K562 (cell line): Measurements from ENCODE around the gene ZBTB8B. TPM values are rescaled to one million over a fixed set of nuclear protein-coding genes. Genes with fewer than 3 reads are reported as not detected.

Experiments
- ATAC-seq: fragments of 200-7000 bp; cut with Tn5 transposase; 3 replicates; pipeline ENCODE4 v1.9.1; 2020; ENCODE audit warnings: moderate library complexity
- BruUV-seq: library from RNA; stranded (reverse); fragments of 400-500 nt; replicated peaks from 2 replicates; lab custom pipeline; 2021; lab: Mats Ljungman, UMichigan
- CTCF ChIA-PET: fragments of 300-600 bp; formaldehyde crosslinking; extraction: SDS; loops from one replicate; lab custom pipeline; 2021; ENCODE audit warnings: low intra/inter-chr PET ratio; lab: Yijun Ruan, JAX
- POLR2A ChIA-PET: fragments of 300-600, 350-650 bp; sonication (Branson Sonifier 250); formaldehyde crosslinking; extraction: SDS; loops from one replicate; lab custom pipeline; 2021; ENCODE audit warnings: antibody characterized with exemption, inconsistent platforms; lab: Yijun Ruan, JAX
- DNase-seq, 4 experiments: peaks; one replicate each; pipeline versions ENCODE4 v3.0.0 to v3.0.0-alpha.2; 2011 to 2018; ENCODE audit warnings: low spot score in 3 of 4, mixed read lengths in 3 of 4; ENCODE audit errors: extremely low read depth in 1 of 4
- FAIRE-seq: peaks from 2 replicates; lab custom pipeline; 2011; peaks lifted over from hg19 to GRCh38; lab: Jason Lieb, UNC
- H2AFZ ChIP-seq: 2 replicates; pipeline ENCODE4 v1.6.0; 2011; ENCODE audit warnings: low read depth, low read length, control low read depth, inconsistent platforms
- H3K27ac ChIP-seq: fragments of 200-600 bp; 3 replicates; pipeline ENCODE4 v1.8.0; 2011; ENCODE audit warnings: low read depth, mild to moderate bottlenecking, control low read depth, inconsistent platforms, low read length, moderate library complexity, mixed read lengths; ENCODE audit errors: extremely low read depth
- H3K27me3 ChIP-seq, 2 experiments: fragments of 300-600 bp in 1 of 2; 2 replicates in 1 of 2; 3 replicates in 1 of 2; pipeline versions ENCODE4 v1.6.0 to v1.8.0; 2011; ENCODE audit warnings: inconsistent platforms in 2 of 2, low read length in 2 of 2, mild to moderate bottlenecking in 1 of 2, mixed read lengths in 1 of 2, moderate library complexity in 1 of 2; ENCODE audit not compliant: control insufficient read depth in 2 of 2, insufficient read depth in 2 of 2
- H3K36me3 ChIP-seq: fragments of 300-600 bp; 3 replicates; pipeline ENCODE4 v1.8.0; 2011; ENCODE audit warnings: mild to moderate bottlenecking, low read length, inconsistent platforms; ENCODE audit not compliant: control insufficient read depth, insufficient read depth
- H3K4me1 ChIP-seq, 2 experiments: fragments of 200-600 bp in 1 of 2; replicated peaks in 1 of 2; 2 replicates in 1 of 2; 3 replicates in 1 of 2; pipeline versions ENCODE4 v1.5.1 to v1.8.0; 2011; ENCODE audit warnings: inconsistent platforms in 2 of 2, low read length in 2 of 2, mild to moderate bottlenecking in 1 of 2, mixed read lengths in 1 of 2, moderate library complexity in 1 of 2; ENCODE audit not compliant: control insufficient read depth in 2 of 2, insufficient read depth in 2 of 2
- H3K4me2 ChIP-seq: 2 replicates; pipeline ENCODE4 v1.6.1; 2011; ENCODE audit warnings: low read length, control low read depth, inconsistent platforms, mixed read lengths; ENCODE audit not compliant: insufficient read depth
- H3K4me3 ChIP-seq: fragments of 200-600 bp; sonication (generic), shearing (Covaris generic); 2 replicates; pipeline ENCODE4 v1.5.1; 2016; ENCODE audit warnings: control low read depth, inconsistent platforms
- H3K79me2 ChIP-seq: fragments of 200-600 bp; 3 replicates; pipeline ENCODE4 v1.8.0; 2011; ENCODE audit warnings: low read length, inconsistent platforms; ENCODE audit not compliant: control insufficient read depth, insufficient read depth
- H3K9ac ChIP-seq, 2 experiments: 2 replicates each; pipeline versions ENCODE4 v1.6.0 to v1.6.1; 2011; ENCODE audit warnings: low read depth in 2 of 2, low read length in 2 of 2, control low read depth in 1 of 2, inconsistent platforms in 1 of 2, mild to moderate bottlenecking in 1 of 2, mixed read lengths in 1 of 2; ENCODE audit not compliant: insufficient read depth in 1 of 2
- H3K9me1 ChIP-seq: one replicate; pipeline ENCODE4 v1.6.0; 2011; ENCODE audit warnings: inconsistent platforms, mild to moderate bottlenecking, low read length, moderate library complexity; ENCODE audit not compliant: control insufficient read depth, insufficient read depth
- H3K9me3 ChIP-seq: replicated peaks from 2 replicates; pipeline ENCODE4 v1.5.1; 2011; ENCODE audit warnings: low read depth, low read length, inconsistent platforms; ENCODE audit not compliant: control insufficient read depth, insufficient read depth
- H4K20me1 ChIP-seq: replicated peaks from 2 replicates; pipeline ENCODE4 v1.6.1; 2011; ENCODE audit warnings: low read length, inconsistent platforms, mixed read lengths; ENCODE audit not compliant: control insufficient read depth, insufficient read depth
- NR0B1 ChIP-seq: fragments of 450-650 bp; IDR thresholded peaks from one replicate; pipeline ENCODE4 v1.6.1; 2018; ENCODE audit warnings: mild to moderate bottlenecking, moderate library complexity; ENCODE audit not compliant: partially characterized antibody
- NUFIP1 ChIP-seq: fragments of 450-650 bp; IDR thresholded peaks from 2 replicates; pipeline ENCODE4 v1.6.1; 2018; ENCODE audit not compliant: partially characterized antibody
- PTRF ChIP-seq: fragments of 450-650 bp; IDR thresholded peaks from 2 replicates; pipeline ENCODE4 v1.6.1; 2016; ENCODE audit warnings: mild to moderate bottlenecking, missing genetic modification characterization, missing compliant biosample characterization
- TARDBP ChIP-seq: fragments of 450-650 bp; IDR thresholded peaks from 2 replicates; pipeline ENCODE4 v1.6.1; 2016
- TRIM28 ChIP-seq: fragments of 450-650 bp; IDR thresholded peaks from 2 replicates; pipeline ENCODE4 v1.6.1; 2017
- ZFX ChIP-seq: sonication (generic); formaldehyde crosslinking; IDR thresholded peaks from 2 replicates; pipeline ENCODE4 v1.8.0; 2022; ENCODE audit warnings: mild to moderate bottlenecking, missing genetic modification reagents, moderate library complexity
- ZNF140 ChIP-seq: fragments of 250-450 bp; sonication (Bioruptor Pico); IDR thresholded peaks from 2 replicates; pipeline ENCODE4 v1.8.0; 2021; ENCODE audit warnings: moderate library complexity, mild to moderate bottlenecking, inconsistent platforms
- WGBS: fragments of 100-300 bp; shearing (Covaris generic); methylation state at CpG from one replicate; pipeline ENCODE4 v1.1.6; 2016; ENCODE audit warnings: low coverage, mixed read lengths; ENCODE audit not compliant: insufficient coverage; ENCODE audit errors: missing lambda C conversion rate; 5-methylcytosine and 5-hydroxymethylcytosine counted together
- in situ Hi-C: fragments of 300-500 bp; cut with MboI; formaldehyde crosslinking; loops from 4 replicates; pipeline ENCODE4 v1.15.0; 2018; ENCODE audit warnings: inconsistent platforms, mixed read lengths
- intact Hi-C: fragments of 100-400 bp; cut with micrococcal nuclease; formaldehyde crosslinking; loops from 2 replicates; pipeline ENCODE4 v1.14.2; 2022
- polyA plus RNA-seq, 8 experiments: library from polyadenylated mRNA; depleted of rRNA in 4 of 8; stranded (reverse) in 5 of 8; unstranded in 3 of 8; fragments of >200 nt; fragmentation: Nextera tagmentation in 2 of 8; fragmentation: Illumina TruSeq in 1 of 8; extraction: Ambion mirVana in 2 of 8; extraction: Trizol in 1 of 8; gene quantifications; 2 replicates each; pipeline versions ENCODE4 v1.2.1 to v1.2.3, GENCODE V29; 2011 to 2014; ENCODE audit warnings: inconsistent platforms in 1 of 8, missing spikeins in 1 of 8
- total RNA-seq, 7 experiments: library from RNA; depleted of rRNA in 6 of 7; stranded (reverse); fragments of >200 nt in 6 of 7; fragmentation: Illumina TruSeq in 2 of 7; extraction: Trizol in 2 of 7; gene quantifications; 2 replicates each; pipeline versions ENCODE4 v1.2.1 to v1.2.3, GENCODE V29; 2011 to 2021; ENCODE audit warnings: low replicate concordance in 1 of 7
- TF ChIP-seq, protein P1 (sequence below): fragments of 450-650 bp; IDR thresholded peaks from 2 replicates; pipeline ENCODE4 v1.6.1; 2016; ENCODE audit warnings: mild to moderate bottlenecking, moderate library complexity

Gene ZBTB8B
- total and polyA plus RNA-seq, 9 of the 15 experiments (the other 6 are each of a cell fraction or from before 2014, with no cell fraction given): not detected

DNA sequence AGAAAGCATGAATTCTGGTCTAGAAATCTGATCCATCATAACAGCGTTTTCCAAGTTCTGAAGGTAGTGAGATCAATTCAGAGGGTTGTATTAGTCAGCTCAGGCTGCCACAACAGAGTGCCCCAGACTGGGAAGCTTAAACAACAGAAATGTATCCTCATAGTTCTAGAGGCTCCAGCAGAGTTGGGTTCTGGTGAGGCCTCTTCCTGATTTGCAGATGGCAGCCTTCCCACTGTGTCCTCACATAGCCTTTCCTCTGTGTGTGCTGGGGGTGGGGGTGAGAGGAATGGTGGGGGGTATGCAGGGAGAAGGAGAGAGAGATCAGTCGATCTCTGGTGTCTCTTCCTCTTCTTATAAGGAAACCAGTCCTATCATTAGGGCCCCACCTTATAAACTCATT, 15.1 kb downstream of the ZBTB8B start:
- no TSS peak for BruUV-seq
- H3K9me1 ChIP-seq: no peaks in the 10 kb centered on the region
- POLR2A ChIA-PET: interaction anchor here (1.0 to 1.3 kb wide), 2 partner anchors 9 to 11 kb away, joined by 3 to 4 read pairs; no protein-coding TSS in a partner anchor

More for the DNA sequence above, 15.1 kb downstream of the ZBTB8B start:
- 0% methylated on average over 1 of the region's 2 CpGs for WGBS
- Histone ChIP-seq H3K4me2 (no peak overlapping the region), H2AFZ (no peak overlapping the region), H4K20me1 (0 out of 2 replicates have a peak, but pooled peaks cover under 1% of the 10 kb centered on the region), H3K4me1 (no peaks in the 10 kb centered on the region), H3K9me3 (no peaks in the 10 kb centered on the region), H3K9ac (no peak overlapping the region), H3K27ac (no peak overlapping the region), H3K4me3 (no peak overlapping the region), H3K36me3 (no peaks in the 10 kb centered on the region), H3K27me3 (peaks cover 37 to 66% of the 10 kb centered on the region in 2 experiments), H3K79me2 (no peaks in the 10 kb centered on the region)
- no peak for FAIRE-seq
- CTCF ChIA-PET: no interaction called here
- TF ChIP-seq ZFX (CRISPR knock-in tag) (no peak), NR0B1 (no peak), TARDBP (no peak), TRIM28 (no peak), ZNF140 (CRISPR knock-in tag) (no peak), NUFIP1 (no peak), PTRF (no peak)
- TF ChIP-seq, protein P1, sequence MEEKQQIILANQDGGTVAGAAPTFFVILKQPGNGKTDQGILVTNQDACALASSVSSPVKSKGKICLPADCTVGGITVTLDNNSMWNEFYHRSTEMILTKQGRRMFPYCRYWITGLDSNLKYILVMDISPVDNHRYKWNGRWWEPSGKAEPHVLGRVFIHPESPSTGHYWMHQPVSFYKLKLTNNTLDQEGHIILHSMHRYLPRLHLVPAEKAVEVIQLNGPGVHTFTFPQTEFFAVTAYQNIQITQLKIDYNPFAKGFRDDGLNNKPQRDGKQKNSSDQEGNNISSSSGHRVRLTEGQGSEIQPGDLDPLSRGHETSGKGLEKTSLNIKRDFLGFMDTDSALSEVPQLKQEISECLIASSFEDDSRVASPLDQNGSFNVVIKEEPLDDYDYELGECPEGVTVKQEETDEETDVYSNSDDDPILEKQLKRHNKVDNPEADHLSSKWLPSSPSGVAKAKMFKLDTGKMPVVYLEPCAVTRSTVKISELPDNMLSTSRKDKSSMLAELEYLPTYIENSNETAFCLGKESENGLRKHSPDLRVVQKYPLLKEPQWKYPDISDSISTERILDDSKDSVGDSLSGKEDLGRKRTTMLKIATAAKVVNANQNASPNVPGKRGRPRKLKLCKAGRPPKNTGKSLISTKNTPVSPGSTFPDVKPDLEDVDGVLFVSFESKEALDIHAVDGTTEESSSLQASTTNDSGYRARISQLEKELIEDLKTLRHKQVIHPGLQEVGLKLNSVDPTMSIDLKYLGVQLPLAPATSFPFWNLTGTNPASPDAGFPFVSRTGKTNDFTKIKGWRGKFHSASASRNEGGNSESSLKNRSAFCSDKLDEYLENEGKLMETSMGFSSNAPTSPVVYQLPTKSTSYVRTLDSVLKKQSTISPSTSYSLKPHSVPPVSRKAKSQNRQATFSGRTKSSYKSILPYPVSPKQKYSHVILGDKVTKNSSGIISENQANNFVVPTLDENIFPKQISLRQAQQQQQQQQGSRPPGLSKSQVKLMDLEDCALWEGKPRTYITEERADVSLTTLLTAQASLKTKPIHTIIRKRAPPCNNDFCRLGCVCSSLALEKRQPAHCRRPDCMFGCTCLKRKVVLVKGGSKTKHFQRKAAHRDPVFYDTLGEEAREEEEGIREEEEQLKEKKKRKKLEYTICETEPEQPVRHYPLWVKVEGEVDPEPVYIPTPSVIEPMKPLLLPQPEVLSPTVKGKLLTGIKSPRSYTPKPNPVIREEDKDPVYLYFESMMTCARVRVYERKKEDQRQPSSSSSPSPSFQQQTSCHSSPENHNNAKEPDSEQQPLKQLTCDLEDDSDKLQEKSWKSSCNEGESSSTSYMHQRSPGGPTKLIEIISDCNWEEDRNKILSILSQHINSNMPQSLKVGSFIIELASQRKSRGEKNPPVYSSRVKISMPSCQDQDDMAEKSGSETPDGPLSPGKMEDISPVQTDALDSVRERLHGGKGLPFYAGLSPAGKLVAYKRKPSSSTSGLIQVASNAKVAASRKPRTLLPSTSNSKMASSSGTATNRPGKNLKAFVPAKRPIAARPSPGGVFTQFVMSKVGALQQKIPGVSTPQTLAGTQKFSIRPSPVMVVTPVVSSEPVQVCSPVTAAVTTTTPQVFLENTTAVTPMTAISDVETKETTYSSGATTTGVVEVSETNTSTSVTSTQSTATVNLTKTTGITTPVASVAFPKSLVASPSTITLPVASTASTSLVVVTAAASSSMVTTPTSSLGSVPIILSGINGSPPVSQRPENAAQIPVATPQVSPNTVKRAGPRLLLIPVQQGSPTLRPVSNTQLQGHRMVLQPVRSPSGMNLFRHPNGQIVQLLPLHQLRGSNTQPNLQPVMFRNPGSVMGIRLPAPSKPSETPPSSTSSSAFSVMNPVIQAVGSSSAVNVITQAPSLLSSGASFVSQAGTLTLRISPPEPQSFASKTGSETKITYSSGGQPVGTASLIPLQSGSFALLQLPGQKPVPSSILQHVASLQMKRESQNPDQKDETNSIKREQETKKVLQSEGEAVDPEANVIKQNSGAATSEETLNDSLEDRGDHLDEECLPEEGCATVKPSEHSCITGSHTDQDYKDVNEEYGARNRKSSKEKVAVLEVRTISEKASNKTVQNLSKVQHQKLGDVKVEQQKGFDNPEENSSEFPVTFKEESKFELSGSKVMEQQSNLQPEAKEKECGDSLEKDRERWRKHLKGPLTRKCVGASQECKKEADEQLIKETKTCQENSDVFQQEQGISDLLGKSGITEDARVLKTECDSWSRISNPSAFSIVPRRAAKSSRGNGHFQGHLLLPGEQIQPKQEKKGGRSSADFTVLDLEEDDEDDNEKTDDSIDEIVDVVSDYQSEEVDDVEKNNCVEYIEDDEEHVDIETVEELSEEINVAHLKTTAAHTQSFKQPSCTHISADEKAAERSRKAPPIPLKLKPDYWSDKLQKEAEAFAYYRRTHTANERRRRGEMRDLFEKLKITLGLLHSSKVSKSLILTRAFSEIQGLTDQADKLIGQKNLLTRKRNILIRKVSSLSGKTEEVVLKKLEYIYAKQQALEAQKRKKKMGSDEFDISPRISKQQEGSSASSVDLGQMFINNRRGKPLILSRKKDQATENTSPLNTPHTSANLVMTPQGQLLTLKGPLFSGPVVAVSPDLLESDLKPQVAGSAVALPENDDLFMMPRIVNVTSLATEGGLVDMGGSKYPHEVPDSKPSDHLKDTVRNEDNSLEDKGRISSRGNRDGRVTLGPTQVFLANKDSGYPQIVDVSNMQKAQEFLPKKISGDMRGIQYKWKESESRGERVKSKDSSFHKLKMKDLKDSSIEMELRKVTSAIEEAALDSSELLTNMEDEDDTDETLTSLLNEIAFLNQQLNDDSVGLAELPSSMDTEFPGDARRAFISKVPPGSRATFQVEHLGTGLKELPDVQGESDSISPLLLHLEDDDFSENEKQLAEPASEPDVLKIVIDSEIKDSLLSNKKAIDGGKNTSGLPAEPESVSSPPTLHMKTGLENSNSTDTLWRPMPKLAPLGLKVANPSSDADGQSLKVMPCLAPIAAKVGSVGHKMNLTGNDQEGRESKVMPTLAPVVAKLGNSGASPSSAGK: no peak
- in situ Hi-C loops (no loop called here), intact Hi-C loops (no loop called here)
- no peak for ATAC-seq
- DNase-seq: no peak
